Activated CD4-positive, alpha-beta T cell treated with anti-CD3 and anti-CD28 coated beads, Interleukin-2, amount 50 U/mL, for 48 hours (primary cell): ENCODE data around the gene NRF1.
"Not testable (repeated sequence)": the region's sequence is repeated elsewhere in the genome, so short reads cannot be mapped to it uniquely, and the experiment has no call there.

Experiments
- DNase-seq, 2 experiments: peaks; one replicate each; pipeline ENCODE4 v3.0.0-alpha.2; 2020

The NRF1 gene

DNA sequence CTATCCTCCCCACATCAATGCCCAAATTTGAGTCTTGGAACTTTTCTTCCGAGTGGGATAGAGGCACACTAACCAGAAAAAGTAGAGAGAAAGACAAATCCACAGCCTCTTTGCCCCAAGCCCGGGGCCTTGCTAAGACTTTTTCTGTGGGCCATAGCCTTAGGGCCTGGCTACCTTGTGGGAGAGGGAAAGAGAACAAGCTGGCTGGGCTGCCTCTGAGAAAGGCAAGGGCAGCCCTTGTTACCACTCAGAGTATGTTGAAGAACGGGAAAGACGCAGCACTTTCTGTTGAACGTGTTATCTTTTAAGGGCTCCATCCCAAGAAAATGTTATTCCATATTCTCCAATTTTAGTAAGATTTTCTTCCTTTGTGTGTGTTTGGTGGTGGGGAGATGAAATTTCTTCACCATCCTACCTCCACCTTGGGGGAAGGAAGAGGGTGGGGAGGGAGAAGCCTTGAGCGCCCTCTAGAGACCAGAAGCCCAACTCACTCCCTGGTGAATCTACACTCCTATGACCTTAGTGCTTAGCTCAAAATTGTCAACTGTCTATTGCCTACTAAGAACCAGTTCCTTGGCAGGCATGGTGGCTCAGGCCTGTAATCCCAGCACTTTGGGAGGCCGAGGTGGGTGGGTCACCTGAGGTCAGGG lies 3.9 kb upstream of the NRF1 start:
- peak; percentile 53 to 62 for DNase-seq

- no peak for DNase-seq
Measured at GRCh38 chr7:129609666-129610065, 1.9 kb upstream of the NRF1 start.

DNA sequence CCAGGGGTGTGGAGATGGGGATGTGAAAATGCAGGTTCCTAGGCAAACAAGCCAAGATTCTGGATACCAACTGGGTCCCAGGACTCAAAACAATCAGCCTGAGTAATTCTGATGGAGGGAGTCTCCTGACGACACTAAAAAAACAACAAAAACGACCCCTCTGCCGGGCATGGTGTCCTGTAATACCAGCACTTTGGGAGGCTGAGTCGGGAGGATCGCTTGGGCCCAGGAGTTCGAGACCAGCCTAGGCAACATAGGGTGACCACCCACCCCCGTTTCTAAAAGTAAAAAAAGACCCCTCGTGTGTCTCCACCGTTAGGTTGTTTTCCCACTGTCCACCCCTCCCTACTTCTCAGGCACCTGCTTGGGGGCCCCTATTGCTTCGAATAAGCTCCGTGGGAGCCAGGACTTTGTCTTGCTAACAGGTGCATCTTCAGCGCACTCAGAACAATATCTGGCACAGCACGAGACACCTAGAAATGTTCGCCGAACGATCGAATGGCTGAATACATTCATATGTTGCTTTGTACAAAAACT lies 743 bp upstream of the NRF1 start:
- DNase-seq: peak; percentile 19 to 22

GRCh38 chr7:129612112-129613015 lies 844 bp downstream of the NRF1 start:
- DNase-seq: peak; percentile 26 to 40

DNA sequence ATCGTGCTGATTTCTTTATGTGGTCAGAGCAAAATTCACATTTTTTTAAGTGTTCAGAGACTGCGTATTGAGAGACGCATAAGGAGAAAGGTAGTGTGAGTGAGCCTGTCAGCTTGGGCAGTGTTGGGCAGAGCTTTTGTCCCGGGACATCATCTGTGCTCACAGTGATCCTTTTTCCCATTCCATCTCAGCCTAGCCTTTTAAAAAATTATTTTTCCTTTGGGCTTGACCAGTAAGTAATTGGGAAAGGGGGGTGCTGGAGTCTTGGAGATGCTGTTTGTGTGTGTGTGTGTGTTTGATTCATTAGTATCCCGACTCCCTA lies 1.5 kb downstream of the NRF1 start:
- DNase-seq: no peak

DNA sequence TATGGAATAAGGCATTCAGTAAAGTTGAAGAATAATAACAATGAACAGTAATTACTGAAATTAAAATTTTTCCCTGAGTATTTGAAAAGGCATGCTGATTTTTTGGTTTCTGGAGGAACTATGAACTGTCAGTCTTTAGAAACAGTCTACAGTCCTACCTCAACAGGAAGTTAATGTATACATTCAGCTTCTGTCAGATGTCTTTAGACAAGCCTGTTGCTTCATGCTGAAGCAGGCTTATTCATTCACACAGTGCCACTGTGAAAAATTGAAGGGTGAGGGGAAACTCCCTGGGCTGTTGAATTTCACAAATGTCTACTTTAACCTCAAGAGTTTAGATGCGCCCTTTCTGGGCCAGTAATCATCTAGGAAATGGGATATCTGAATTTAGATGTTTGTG lies 3.5 kb downstream of the NRF1 start:
- no peak for DNase-seq

GRCh38 chr7:129616530-129616929 lies 5.0 kb downstream of the NRF1 start:
- DNase-seq: no peak

- no peak for DNase-seq
Measured at GRCh38 chr7:129617178-129617577, 5.7 kb downstream of the NRF1 start.

DNA sequence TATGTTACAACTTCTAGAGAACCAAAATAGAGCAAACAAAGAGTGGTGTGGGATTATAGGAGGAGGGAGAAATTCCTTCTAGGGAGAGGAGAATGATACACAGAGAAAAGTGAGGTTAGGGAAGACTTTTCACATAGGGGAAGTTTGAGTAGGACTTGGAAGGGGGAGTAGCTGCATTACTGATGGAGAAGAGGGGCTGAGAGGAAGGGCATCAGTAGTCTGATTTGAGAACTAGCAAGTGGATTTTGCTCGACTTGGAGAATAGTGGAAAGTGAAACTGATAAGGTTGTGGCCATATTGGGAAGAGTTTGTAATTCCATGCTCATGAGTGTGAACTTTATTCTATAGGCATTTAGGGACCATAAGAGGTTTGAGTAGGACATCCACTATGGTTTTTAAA lies 6.1 kb downstream of the NRF1 start:
- no peak for DNase-seq

DNA sequence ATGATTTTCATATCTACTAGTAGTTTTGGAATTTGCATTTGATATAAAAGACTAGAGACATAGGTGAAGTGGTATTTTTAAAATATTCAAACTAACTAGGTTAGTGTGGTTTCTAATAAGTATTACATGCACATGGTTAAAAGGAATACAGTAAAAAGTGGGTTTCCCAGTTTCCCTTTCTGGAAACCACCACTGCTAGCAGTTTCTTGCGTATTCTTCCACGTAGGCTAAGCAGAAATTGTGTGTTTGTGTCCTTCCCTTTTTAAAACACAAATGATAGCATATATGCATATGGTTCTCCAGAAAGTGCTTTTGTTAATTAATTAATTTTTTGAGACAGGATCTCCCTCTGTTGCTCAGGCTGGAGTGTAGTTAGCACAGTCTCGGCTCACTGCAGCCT lies 15.4 kb downstream of the NRF1 start:
- DNase-seq: no peak

- no peak for DNase-seq
Measured at GRCh38 chr7:129630341-129630740, 18.8 kb downstream of the NRF1 start.

DNA sequence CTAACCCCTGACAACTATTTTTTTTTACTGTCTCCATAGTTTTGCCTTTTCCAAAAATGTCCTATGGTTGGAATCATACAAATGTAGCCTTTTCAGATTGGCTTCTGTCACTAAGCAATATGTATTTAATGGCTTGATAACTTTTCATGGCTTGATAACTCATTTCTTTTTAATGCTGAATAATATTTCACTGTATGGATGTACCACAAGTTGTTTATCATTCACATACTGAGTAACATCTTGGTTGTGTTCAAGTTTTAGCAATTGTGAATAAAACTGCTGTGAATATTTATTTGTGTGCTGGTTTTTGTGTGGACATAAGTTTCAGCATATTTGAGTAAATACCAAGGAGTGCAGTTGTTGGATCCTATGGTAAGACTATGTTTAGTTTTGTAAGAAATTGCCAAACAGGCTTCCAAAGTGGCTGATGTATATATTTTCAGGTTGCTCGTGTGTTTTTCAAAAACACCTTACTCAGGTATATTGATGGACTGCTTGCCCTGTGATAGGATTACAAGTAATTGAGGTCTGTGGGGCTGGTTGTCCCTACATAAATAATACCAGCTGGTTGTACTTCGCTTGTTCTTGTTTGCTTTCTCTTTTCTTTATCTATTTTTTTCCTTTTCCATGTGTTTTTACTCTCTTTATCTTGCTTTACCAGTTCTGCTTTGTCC lies 23.0 kb downstream of the NRF1 start:
- DNase-seq: no peak

DNA sequence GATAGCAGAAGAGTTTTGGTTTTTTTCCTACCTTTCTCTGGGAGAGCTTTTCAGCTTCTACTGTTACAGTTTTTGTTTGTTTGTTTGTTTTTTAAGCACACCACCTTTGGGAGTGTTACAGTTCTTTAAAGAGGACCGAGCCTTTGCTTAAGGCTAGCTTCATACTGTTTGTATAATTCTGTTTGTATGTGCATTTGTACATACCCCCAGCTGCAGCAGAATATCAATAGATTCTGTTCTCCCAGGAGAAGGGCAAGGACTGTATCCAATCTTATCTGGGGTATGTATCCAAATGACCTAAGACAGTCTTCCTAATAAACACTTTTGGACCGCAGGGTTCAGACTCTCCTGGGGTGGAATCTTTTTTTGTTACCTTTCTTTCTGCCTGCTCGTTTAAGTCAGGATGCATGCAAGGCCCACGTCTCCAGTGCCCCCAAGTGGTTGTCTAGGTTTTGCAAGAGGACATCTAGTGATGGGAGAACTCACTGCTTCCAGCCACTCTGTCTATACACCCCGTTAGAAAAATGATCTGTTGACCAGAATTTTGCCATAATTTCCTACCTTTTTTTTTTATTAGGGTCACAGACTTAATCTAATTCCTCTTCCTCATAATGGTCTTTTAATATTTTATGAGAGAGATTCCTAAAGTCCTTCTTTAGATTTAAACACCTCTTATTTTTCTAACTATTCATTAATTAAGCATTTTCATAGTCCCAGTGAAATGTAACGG lies 23.9 kb downstream of the NRF1 start:
- DNase-seq: peak; percentile 64 to 75

GRCh38 chr7:129636030-129636550 lies 24.6 kb downstream of the NRF1 start:
- DNase-seq: not testable (repeated sequence)

- no peak for DNase-seq
Measured at GRCh38 chr7:129636641-129637040, 25.1 kb downstream of the NRF1 start.

GRCh38 chr7:129640400-129640799 lies 28.9 kb downstream of the NRF1 start:
- no peak for DNase-seq

DNA sequence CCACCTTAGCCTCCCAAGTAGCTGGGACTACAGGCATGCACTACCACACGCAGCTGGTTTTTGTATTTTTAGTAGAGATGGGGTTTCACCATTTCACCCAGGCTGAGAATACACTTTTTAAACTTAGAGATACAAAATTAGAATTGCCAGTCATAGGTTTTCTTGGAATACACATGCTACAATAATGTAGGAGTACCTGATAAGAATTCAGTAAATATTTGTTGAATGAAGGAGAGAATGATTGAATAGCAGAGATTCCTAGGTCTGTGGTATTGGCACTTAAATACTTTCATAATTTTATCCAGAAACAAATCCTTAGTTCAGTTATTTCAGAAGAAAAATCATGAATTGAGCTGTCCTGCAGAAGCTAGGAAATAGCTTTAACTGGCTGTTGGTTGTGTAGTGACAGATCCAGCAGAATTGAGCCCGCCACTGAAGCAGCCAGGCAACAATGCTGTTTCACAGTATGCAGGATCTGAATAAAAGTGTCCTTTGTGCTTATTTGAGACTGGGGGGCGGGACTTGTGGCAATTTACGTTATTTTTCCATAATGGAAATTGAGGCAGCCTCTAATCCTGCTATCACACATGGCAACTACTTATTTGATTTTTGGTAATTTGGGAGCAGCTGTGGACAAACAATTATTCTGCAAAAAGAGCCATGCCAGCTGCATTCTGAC lies 31.5 kb downstream of the NRF1 start:
- no peak for DNase-seq

DNA sequence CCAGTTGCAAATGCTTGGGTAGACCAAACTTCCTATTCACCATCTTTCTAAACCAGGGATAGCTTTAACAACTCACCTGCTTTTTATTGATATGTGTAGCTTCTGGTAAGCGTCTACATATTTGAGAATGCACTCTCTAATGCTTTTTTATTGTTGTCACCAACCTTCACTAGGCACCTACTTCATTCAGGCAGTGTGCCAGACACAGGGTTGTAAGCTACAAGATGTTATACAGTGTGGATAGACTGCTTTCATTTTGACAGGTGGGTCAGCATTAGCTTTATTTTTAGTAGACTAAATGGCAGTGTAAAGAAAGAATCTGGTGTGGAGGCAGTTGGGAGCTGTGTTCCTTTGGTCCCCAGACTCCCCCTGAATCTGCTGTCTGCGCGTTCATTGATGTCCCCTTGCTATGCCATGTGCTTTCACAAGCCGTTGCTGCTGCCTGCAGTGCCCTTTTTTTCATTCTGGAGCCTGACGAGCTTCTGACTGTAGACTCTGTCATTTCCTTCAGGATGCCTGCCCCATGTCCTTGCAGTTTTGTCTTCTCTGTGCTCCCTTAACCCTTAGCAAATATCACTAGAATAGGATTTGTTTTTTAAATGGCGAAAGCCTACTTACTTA lies 32.1 kb downstream of the NRF1 start:
- DNase-seq: no peak

DNA sequence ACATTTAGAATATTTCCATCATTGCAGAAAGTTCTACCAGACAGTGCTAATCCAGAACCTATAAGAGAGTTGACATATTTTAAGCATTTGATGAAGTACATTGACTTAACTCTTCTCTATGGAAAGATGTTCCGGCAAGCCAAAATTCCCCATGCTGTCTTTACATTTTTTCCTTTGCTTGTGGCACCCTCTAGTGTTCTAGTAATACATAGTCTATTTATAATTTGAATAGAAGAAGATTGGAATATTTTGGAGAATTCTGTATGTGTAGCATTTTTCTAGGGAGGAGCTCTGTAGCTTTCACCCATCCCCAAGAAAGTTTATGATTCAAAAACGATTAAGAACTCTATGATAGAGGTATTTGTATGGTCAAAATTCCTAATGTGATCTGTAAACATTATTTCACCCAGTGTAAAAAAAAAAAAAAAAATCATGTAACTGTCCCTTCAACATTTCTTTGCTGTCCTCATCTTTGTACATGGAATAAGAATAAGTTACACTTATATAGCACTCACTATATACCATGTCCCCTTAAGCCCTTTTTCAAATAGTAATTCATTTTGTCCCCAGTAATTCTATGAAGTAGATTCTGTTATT lies 33.2 kb downstream of the NRF1 start:
- DNase-seq: no peak

DNA sequence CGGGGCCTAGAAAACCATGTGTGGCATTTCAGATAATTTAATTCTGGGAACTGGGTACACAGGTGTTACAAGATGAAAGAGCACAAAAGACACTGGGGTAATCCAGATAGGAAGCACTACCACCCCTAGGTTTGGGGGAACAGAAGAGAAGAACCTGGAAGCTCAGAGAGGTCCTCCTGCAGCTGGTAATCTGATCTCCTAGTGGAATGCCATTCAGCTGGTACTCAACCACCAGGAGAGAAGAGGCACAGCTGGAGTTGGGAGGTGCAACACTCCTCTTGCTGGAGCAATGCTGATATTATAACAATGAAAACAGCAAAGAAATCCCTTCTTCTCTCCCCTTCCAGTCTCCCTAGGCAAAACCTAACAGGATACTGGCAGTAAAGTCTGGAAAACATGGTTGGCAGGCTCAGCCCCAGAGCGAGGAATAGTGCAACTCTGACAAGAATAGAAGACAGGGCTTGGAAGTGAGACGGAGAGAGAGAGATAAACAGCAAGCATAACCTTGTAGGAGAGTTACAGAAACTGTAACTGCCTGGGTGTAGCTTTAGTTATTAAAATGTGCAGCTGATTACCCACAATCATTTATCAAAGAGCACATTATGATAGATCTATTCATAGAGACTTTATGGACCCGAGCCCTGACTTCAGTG lies 35.0 kb downstream of the NRF1 start:
- no peak for DNase-seq
